ENCODE measurements around the gene CMIP.

CMIP gene

GRCh38 chr16:81752876-81753227, 308.2 kb downstream of the CMIP start:
- no peaks in the 10 kb centered on the region for H3K9me3 ChIP-seq (ENCODE audit: control insufficient read depth, low read length)
- H3K4me1 ChIP-seq = no peaks in the 10 kb centered on the region
- H2AFZ ChIP-seq = no peak overlapping the region
- no peak overlapping the region for H3K9ac ChIP-seq
- H3K4me2 ChIP-seq (ENCODE audit: low read length) = no peak overlapping the region
- peak overlapping the region; percentile 6 for H3K27ac ChIP-seq
- no peaks in the 10 kb centered on the region for H3K36me3 ChIP-seq (ENCODE audit: control insufficient read depth, insufficient read depth, low read length)
- no peaks in the 10 kb centered on the region for H3K79me2 ChIP-seq
- no peak overlapping the region for H3K4me3 ChIP-seq (ENCODE audit: low read depth, low read length)
- no peak for TF ChIP-seq CTCF (IDR thresholded peaks at IDR 0.05)
- no peaks in the 10 kb centered on the region for H3K27me3 ChIP-seq (ENCODE audit: control insufficient read depth, insufficient read depth, low read length)

GRCh38 chr16:81754858-81755257, 310.2 kb downstream of the CMIP start:
- H3K4me1 ChIP-seq = no peaks in the 10 kb centered on the region
- no peak overlapping the region for H3K27ac ChIP-seq
- H3K79me2 ChIP-seq = no peaks in the 10 kb centered on the region
- no peak overlapping the region for H3K9ac ChIP-seq
- no peaks in the 10 kb centered on the region for H3K9me3 ChIP-seq (ENCODE audit: control insufficient read depth, low read length)
- H3K36me3 ChIP-seq (ENCODE audit: control insufficient read depth, insufficient read depth, low read length) = no peaks in the 10 kb centered on the region
- H2AFZ ChIP-seq = no peak overlapping the region
- H3K4me2 ChIP-seq (ENCODE audit: low read length) = no peak overlapping the region
- H3K4me3 ChIP-seq (ENCODE audit: low read depth, low read length) = no peak overlapping the region
- no peaks in the 10 kb centered on the region for H3K27me3 ChIP-seq (ENCODE audit: control insufficient read depth, insufficient read depth, low read length)
- TF ChIP-seq CTCF (IDR thresholded peaks at IDR 0.05) = no peak

GRCh38 chr16:81755915-81756614, 311.5 kb downstream of the CMIP start:
- H3K9ac ChIP-seq = no peak overlapping the region
- H3K36me3 ChIP-seq (ENCODE audit: control insufficient read depth, insufficient read depth, low read length) = no peaks in the 10 kb centered on the region
- H3K4me2 ChIP-seq (ENCODE audit: low read length) = no peak overlapping the region
- no peak overlapping the region for H2AFZ ChIP-seq
- no peaks in the 10 kb centered on the region for H3K27me3 ChIP-seq (ENCODE audit: control insufficient read depth, insufficient read depth, low read length)
- H3K9me3 ChIP-seq (ENCODE audit: control insufficient read depth, low read length) = no peaks in the 10 kb centered on the region
- no peak overlapping the region for H3K4me3 ChIP-seq (ENCODE audit: low read depth, low read length)
- TF ChIP-seq CTCF (IDR thresholded peaks at IDR 0.05) = no peak
- H3K79me2 ChIP-seq = no peaks in the 10 kb centered on the region
- peak overlapping the region; percentile 35 for H3K27ac ChIP-seq
- H3K4me1 ChIP-seq = no peaks in the 10 kb centered on the region

GRCh38 chr16:81756615-81757356, 312.2 kb downstream of the CMIP start:
- Histone ChIP-seq H3K27ac (peak overlapping the region; percentile 35), H3K27me3 (ENCODE audit: control insufficient read depth, insufficient read depth, low read length) (no peaks in the 10 kb centered on the region), H3K4me1 (no peaks in the 10 kb centered on the region), H3K36me3 (ENCODE audit: control insufficient read depth, insufficient read depth, low read length) (no peaks in the 10 kb centered on the region), H3K9me3 (ENCODE audit: control insufficient read depth, low read length) (no peaks in the 10 kb centered on the region), H3K4me3 (ENCODE audit: low read depth, low read length) (no peak overlapping the region), H3K79me2 (no peaks in the 10 kb centered on the region), H3K4me2 (ENCODE audit: low read length) (no peak overlapping the region), H2AFZ (no peak overlapping the region), H3K9ac (no peak overlapping the region)
- no peak for TF ChIP-seq CTCF (IDR thresholded peaks at IDR 0.05)

All from parathyroid adenoma (tissue), 2 donors.